Mucosa of rectum (tissue), 2 donors: ENCODE measurements around the gene STUM.
A peak's percentile ranks its signal among the peaks of the same experiment; 100 is the strongest.

Source experiments
- H3K27ac ChIP-seq, 2 donors: one replicate each; pipeline ENCODE4 v1.7.0; 2013; ENCODE audit warnings: inconsistent platforms in 2 of 2, low read depth in 2 of 2, low read length in 2 of 2
- H3K27me3 ChIP-seq, 2 donors: one replicate each; pipeline ENCODE4 v1.7.0; 2013; ENCODE audit warnings: low read length in 2 of 2; ENCODE audit not compliant: control insufficient read depth in 2 of 2, insufficient read depth in 2 of 2
- H3K36me3 ChIP-seq, 2 donors: one replicate each; pipeline ENCODE4 v1.7.0; 2013; ENCODE audit warnings: low read length in 2 of 2; ENCODE audit not compliant: control insufficient read depth in 2 of 2, insufficient read depth in 2 of 2
- H3K4me1 ChIP-seq, 2 donors: one replicate each; pipeline ENCODE4 v1.7.0; 2013; ENCODE audit warnings: low read length in 2 of 2, mild to moderate bottlenecking in 1 of 2; ENCODE audit not compliant: control insufficient read depth in 2 of 2, insufficient read depth in 2 of 2
- H3K4me3 ChIP-seq, 2 donors: one replicate each; pipeline ENCODE4 v1.7.0; 2013; ENCODE audit warnings: low read length in 2 of 2
- H3K9ac ChIP-seq, 2 donors: one replicate each; pipeline ENCODE4 v1.7.0; 2013; ENCODE audit warnings: low read length in 2 of 2, low read depth in 1 of 2, mild to moderate bottlenecking in 1 of 2
- H3K9me3 ChIP-seq, 2 donors: one replicate each; pipeline ENCODE4 v1.7.0; 2013; ENCODE audit warnings: low read length in 2 of 2; ENCODE audit not compliant: control insufficient read depth in 2 of 2
- donor health status: healthy.
- donor health status: Normal muscosa, but diverticular disease.

STUM gene

DNA sequence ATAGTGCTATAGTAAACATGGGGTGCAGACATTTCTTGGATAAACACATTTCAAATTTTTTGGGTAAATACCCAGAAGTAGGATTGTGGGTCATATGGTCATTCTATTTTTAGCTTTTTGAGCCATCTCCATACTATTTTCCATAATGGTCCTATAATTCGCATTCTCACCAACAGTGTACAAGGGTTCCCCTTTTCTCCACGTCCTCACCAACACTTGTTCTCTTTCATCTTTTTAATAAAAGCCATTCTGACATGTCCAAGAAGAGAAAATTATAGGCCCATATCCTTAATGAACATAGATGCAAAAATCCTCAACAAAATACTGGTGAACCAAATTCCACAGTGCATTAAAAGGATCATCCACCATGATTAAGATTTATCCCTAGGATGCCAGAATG lies 8.9 kb downstream of the STUM start:
- no peak overlapping the region for H3K9ac ChIP-seq
- peaks cover 0 to 3% of the 10 kb centered on the region in 2 donors for H3K27me3 ChIP-seq
- H3K9me3 ChIP-seq, result no peaks in the 10 kb centered on the region
- H3K27ac ChIP-seq, result no peak overlapping the region
- no peaks in the 10 kb centered on the region for H3K36me3 ChIP-seq
- no peaks in the 10 kb centered on the region for H3K4me1 ChIP-seq
- H3K4me3 ChIP-seq, result no peak overlapping the region

DNA sequence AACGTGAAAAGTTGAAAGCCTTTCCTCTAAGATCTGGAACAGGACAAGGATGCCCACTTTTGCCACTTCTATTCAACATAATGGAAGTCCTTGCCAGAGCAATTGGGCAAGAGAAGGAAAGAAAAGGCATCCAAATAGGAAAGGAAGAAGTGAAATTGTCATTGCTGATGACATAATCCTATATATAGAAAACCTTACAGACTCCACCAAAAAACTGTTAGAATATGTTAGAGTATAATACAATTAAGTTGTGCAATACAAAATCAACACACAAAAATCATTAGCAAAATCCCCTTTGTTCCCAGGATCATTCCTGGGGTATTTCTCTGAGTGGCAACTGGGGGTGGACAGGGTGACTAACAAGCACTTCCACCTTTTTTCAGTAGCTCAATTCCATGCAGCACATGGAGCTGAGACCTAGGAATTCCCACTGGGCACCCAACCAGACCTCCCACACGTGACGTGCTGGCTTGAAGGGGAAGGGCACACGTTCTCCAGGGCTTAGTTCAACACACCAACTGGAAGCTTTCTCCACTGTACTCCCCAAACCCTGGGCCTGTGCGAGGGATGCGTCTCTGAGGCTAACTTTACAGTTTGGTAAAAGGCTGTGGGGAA lies 9.6 kb downstream of the STUM start:
- H3K4me1 ChIP-seq, result no peaks in the 10 kb centered on the region
- peaks cover 0 to 3% of the 10 kb centered on the region in 2 donors for H3K27me3 ChIP-seq
- no peak overlapping the region for H3K4me3 ChIP-seq
- H3K36me3 ChIP-seq, result no peaks in the 10 kb centered on the region
- no peak overlapping the region for H3K27ac ChIP-seq
- H3K9me3 ChIP-seq, result no peaks in the 10 kb centered on the region
- H3K9ac ChIP-seq, result no peak overlapping the region

DNA sequence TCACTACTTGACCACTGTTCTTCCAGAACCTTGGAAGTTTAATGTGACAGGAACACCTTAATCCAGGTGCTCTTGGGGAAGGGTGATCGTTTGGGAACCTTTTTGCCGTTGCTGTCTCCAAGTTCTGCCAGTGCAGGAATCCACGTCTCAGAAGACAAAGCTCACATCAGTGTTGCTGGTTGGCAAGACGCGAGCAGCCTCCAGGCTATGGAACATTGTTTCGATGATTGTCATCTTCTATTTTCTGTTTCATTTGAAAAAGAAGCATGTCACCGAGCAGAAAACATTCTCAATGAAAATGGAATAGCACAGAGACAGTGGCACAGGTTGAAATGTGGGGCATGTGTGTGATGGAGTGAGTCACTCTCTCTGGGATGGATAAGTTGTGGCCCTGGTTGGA lies 11.7 kb downstream of the STUM start:
- Histone ChIP-seq H3K27me3 (no peaks in the 10 kb centered on the region), H3K9me3 (no peaks in the 10 kb centered on the region), H3K9ac (no peak overlapping the region), H3K4me3 (no peak overlapping the region), H3K27ac (no peak overlapping the region), H3K4me1 (no peaks in the 10 kb centered on the region), H3K36me3 (no peaks in the 10 kb centered on the region)

DNA sequence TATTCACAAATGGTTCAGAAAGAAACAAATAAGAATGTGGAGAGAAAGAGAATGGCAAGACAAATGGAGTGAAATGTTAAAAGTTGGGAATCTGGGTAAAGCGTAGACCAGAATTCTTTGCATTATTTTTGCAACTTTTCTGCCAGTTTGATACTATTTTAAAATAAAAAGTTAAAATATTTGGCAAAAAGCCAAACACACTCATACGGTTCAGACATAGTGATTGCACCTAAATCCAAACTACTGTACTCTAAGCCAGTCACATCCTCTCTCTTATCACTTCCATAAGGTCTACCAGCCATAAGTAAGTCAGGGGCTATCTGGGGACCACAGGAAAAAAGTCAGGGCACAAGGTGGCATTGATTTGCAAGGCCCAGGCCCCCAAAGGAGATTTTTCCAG lies 14.4 kb downstream of the STUM start:
- Histone ChIP-seq H3K9ac (no peak overlapping the region), H3K4me3 (no peak overlapping the region), H3K4me1 (no peaks in the 10 kb centered on the region), H3K9me3 (no peaks in the 10 kb centered on the region), H3K36me3 (no peaks in the 10 kb centered on the region), H3K27ac (no peak overlapping the region), H3K27me3 (peaks cover 0 to 2% of the 10 kb centered on the region in 2 donors)

DNA sequence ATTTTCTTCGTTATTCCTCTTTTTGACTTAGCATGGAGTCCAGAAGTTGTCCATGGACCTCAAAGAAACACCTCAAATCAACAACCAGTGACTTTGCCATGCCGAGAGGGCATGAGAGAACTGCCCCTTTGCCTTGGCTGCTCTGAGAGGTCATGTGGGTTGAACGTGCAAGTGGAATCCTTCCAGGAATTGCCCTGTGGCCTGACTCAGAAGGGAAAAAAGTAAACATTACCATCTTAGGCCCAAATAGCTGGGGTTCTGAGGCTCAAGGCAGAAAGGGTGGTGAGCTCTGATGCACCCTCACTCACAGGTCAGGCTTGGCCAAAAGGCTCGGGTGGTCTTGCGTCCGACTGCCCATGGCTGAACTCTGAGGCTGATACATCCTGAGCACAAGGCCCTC lies 15.1 kb downstream of the STUM start:
- Histone ChIP-seq H3K4me3 (no peak overlapping the region), H3K27me3 (peaks cover 0 to 2% of the 10 kb centered on the region in 2 donors), H3K27ac (no peak overlapping the region), H3K36me3 (no peaks in the 10 kb centered on the region), H3K9me3 (no peaks in the 10 kb centered on the region), H3K9ac (no peak overlapping the region), H3K4me1 (no peaks in the 10 kb centered on the region)

DNA sequence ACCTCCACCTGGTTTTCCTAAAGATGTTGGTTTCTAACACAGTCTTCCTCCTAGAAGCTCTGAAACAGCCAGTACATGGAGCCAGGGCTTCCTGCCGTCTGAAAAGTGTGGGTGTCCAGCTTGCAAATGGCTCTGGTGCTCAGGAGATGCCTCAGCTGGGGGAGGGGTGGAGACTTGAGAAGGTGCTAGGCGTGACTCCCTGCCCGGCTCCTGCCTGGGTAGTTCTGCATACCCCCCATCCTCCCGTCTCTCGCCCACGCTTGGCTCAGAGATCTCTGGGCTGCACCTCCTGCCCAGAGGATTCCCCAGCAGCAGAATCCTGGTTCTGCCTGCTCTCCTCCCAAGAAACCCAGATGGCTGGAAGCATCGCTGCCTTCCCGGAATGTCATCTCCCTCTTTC lies 16.9 kb downstream of the STUM start:
- Histone ChIP-seq H3K27me3 (peaks cover 0 to 2% of the 10 kb centered on the region in 2 donors), H3K36me3 (no peaks in the 10 kb centered on the region), H3K9me3 (no peaks in the 10 kb centered on the region), H3K4me1 (no peaks in the 10 kb centered on the region), H3K4me3 (no peak overlapping the region), H3K9ac (no peak overlapping the region), H3K27ac (no peak overlapping the region)

DNA sequence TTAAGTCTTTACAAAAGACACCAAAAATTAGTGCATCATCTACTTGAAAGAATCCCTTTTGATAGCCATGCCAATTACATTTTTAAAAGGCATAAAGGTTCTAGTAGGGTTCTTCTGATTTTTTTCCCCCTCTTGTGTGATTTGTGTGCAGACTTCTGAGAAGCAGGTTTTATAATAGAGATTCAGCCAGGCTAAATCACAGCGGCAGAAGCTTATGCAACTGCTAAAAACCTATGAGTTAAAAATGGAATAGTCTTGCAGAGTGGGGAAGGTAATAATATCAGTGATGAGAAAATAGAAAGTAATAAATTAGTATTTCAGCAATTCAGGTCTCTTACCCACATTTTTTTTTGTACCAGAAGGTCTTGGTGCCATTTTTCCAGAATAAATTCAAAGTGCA lies 17.7 kb downstream of the STUM start:
- no peak overlapping the region for H3K4me3 ChIP-seq
- peaks cover 0 to 2% of the 10 kb centered on the region in 2 donors for H3K27me3 ChIP-seq
- no peaks in the 10 kb centered on the region for H3K9me3 ChIP-seq
- H3K4me1 ChIP-seq, result no peaks in the 10 kb centered on the region
- no peaks in the 10 kb centered on the region for H3K36me3 ChIP-seq
- H3K9ac ChIP-seq, result no peak overlapping the region
- no peak overlapping the region for H3K27ac ChIP-seq

DNA sequence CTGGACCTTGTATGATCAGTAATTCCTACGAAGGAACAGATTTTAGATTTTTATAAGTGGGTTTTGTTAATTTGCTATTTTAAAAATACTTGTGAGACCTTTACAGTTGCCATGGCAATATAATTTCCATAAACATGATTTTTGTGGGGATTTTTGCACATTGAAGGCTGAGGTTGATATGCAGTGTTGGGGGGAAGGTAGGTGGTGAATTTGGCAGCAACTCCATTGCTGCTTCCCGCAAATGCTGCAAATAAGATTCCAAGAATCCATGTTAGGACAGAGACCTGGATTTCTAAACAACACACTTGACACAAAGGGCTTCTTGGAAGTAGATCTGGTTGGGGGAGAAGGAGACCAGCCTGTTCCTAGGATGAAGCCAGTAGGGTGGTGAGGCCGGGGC lies 18.2 kb downstream of the STUM start:
- Histone ChIP-seq H3K36me3 (no peaks in the 10 kb centered on the region), H3K4me1 (no peaks in the 10 kb centered on the region), H3K27ac (no peak overlapping the region), H3K4me3 (no peak overlapping the region), H3K9me3 (no peaks in the 10 kb centered on the region), H3K9ac (no peak overlapping the region), H3K27me3 (peaks cover 0 to 2% of the 10 kb centered on the region in 2 donors)

DNA sequence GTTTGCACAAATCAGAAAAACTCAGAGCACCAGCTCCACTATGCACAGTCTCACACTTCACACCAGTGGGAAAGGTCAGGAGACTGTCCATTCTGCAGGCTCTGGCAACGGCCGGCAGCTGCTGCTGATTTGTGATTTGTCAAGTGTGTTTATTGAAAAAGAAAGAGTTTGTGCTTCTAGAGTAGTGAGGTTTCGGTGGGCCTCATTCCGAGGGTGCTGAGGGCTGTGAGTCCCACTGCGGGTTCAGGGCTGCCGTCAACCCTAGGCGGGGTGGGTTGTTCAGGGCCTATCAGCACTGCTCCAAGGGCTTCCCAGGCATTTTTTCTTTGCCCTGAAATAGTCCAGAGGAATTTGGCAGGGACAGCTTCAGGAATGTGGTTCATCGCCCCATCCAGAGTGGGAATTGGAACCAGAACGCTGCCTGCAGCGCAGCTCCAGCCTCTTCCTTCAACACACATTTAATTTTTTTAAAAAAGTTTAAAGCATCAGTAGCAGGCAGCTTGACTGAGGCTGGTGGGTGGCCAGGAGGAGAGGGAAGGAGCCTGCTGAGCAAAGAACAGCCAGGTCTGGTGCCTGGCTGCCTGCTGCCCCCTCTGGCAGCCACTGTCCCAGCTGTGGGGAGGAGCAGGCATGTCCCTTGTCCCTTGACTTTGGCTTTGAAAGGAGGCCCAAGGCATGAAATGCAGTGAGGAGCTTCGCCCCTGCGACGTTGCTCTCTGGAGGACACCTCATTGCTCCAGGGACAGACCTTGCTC lies 19.7 kb downstream of the STUM start:
- Histone ChIP-seq H3K9me3 (no peaks in the 10 kb centered on the region), H3K4me1 (no peaks in the 10 kb centered on the region), H3K27ac (peak overlapping the region in 1 of 2 donors; percentile 28), H3K27me3 (peaks cover 0 to 2% of the 10 kb centered on the region in 2 donors), H3K36me3 (no peaks in the 10 kb centered on the region), H3K9ac (no peak overlapping the region), H3K4me3 (no peak overlapping the region)

DNA sequence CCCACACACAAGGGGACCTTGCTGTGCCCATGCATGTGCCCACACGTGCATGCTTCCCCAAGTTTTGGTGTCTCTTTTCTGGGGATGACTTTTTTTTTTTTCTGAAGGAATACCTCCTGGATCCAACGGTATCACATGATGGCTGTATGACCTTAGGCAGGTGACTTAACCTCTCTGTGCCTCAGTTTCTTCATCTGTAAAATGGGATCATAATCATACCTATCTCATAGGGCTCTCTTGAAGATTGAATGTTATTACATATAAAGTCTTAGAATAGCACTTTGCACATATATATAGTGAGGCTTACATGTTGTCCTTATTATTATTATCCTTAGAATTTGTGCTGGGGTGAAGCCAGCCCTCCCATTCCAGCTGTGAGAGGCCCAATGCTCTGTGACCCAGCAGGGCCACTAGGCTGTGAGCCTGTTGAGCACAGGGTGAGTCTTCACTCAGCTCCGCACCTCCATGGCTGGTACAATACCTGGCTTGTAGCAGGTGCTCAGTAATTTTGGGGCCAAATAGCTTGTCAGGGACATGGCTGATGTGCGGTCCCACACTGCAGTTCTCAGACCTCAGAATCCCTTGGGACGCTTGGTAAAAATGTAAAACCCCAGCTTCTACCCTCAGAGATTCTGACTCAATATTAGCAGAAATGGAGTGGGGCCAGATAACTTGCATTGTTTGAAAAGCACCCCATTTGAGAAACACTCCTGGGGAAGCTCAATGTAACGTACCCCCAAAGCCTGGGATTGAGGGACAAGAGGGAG lies 20.6 kb downstream of the STUM start:
- H3K9me3 ChIP-seq, result no peaks in the 10 kb centered on the region
- H3K9ac ChIP-seq, result no peak overlapping the region
- no peak overlapping the region for H3K4me3 ChIP-seq
- peaks cover 0 to 2% of the 10 kb centered on the region in 2 donors for H3K27me3 ChIP-seq
- H3K36me3 ChIP-seq, result no peaks in the 10 kb centered on the region
- peak overlapping the region in 1 of 2 donors; percentile 28 for H3K27ac ChIP-seq
- no peaks in the 10 kb centered on the region for H3K4me1 ChIP-seq
